ENCODE measurements around the gene FAM221A. TPM values are rescaled to one million over a fixed set of nuclear protein-coding genes. Genes with fewer than 3 reads are reported as not detected.
A peak's percentile ranks its signal among the peaks of the same experiment; 100 is the strongest.

The FAM221A gene
- total and polyA plus RNA-seq, 7 experiments from 2014 or later, result 4.0 to 8.1 (median 4.9) TPM

- POLR2A ChIA-PET, result no interaction called here
- no peaks in the 10 kb centered on the region for H3K36me3 ChIP-seq (ENCODE audit: control insufficient read depth in 2 of 3, insufficient read depth in 3 of 3, low read length in 3 of 3)
- ATAC-seq, result peak; percentile 45
- H3K27ac Mint-ChIP-seq, result no peak overlapping the region
- CTCF ChIA-PET, result interaction anchor here (0.6 to 3.6 kb wide), 10 partner anchors 114 to 570 kb away, joined by 3 to 34 read pairs (median 4); no protein-coding TSS in a partner anchor
- H3K4me3 Mint-ChIP-seq, result no peak overlapping the region
- H3K4me1 Mint-ChIP-seq, result peaks cover 0 to 2% (median 0%) of the 10 kb centered on the region in 7 donors
- H3K27ac ChIP-seq (ENCODE audit: low read depth, low read length), result no peak overlapping the region
- intact Hi-C loops (cut with micrococcal nuclease), result loop anchor here (1.0 to 5.0 kb wide), 12 partner anchors 58 to 875 kb away; partner anchors contain the start of gene CCDC126 (in 1 of the 2)
- H3K4me3 ChIP-seq (ENCODE audit: low read length), result no peak overlapping the region
- no peaks in the 10 kb centered on the region for H3K36me3 Mint-ChIP-seq
- peaks cover 0 to 4% (median 0%) of the 10 kb centered on the region in 5 donors for H3K27me3 Mint-ChIP-seq
- H3K27me3 ChIP-seq (ENCODE audit: control insufficient read depth in 2 of 2, insufficient read depth in 2 of 2, low read length in 2 of 2), result no peaks in the 10 kb centered on the region
- DNase-seq, result peak in 7 of 9 donors; percentile 11 to 48 (median 37)
- H3K9me3 ChIP-seq (ENCODE audit: control insufficient read depth in 2 of 3, low read length in 3 of 3), result no peaks in the 10 kb centered on the region
- no peaks in the 10 kb centered on the region for H3K4me1 ChIP-seq (ENCODE audit: control insufficient read depth in 2 of 2, insufficient read depth in 2 of 2, low read length in 2 of 2)
- H3K9me3 Mint-ChIP-seq, result no peaks in the 10 kb centered on the region
Observed at GRCh38 chr7:23712368-23713284, 32.6 kb downstream of the FAM221A start.

- ATAC-seq, result no peak
- H3K27ac Mint-ChIP-seq, result no peak overlapping the region
- no peaks in the 10 kb centered on the region for H3K36me3 ChIP-seq (ENCODE audit: control insufficient read depth in 2 of 3, insufficient read depth in 3 of 3, low read length in 3 of 3)
- H3K4me3 Mint-ChIP-seq, result no peak overlapping the region
- no peaks in the 10 kb centered on the region for H3K27me3 ChIP-seq (ENCODE audit: control insufficient read depth in 2 of 2, insufficient read depth in 2 of 2, low read length in 2 of 2)
- no peaks in the 10 kb centered on the region for H3K9me3 ChIP-seq (ENCODE audit: control insufficient read depth in 2 of 3, low read length in 3 of 3)
- no peak overlapping the region for H3K4me3 ChIP-seq (ENCODE audit: low read length)
- no peak for DNase-seq
- no peaks in the 10 kb centered on the region for H3K4me1 ChIP-seq (ENCODE audit: control insufficient read depth in 2 of 2, insufficient read depth in 2 of 2, low read length in 2 of 2)
- intact Hi-C loops (cut with micrococcal nuclease), result loop anchor here (2.0 to 5.0 kb wide), 4 partner anchors 281 to 874 kb away; no protein-coding TSS in a partner anchor
- H3K36me3 Mint-ChIP-seq, result no peaks in the 10 kb centered on the region
- H3K27me3 Mint-ChIP-seq, result peaks cover 0 to 4% (median 0%) of the 10 kb centered on the region in 5 donors
- no peaks in the 10 kb centered on the region for H3K9me3 Mint-ChIP-seq
- CTCF ChIA-PET, result interaction anchor here (0.7 to 3.6 kb wide), 6 partner anchors 14 to 441 kb away, joined by 3 to 34 read pairs (median 3); no protein-coding TSS in a partner anchor
- POLR2A ChIA-PET, result no interaction called here
- H3K4me1 Mint-ChIP-seq, result peaks cover 0 to 2% (median 0%) of the 10 kb centered on the region in 7 donors
- H3K27ac ChIP-seq (ENCODE audit: low read depth, low read length), result no peak overlapping the region
Observed at GRCh38 chr7:23713285-23714149, 33.5 kb downstream of the FAM221A start.

- Histone ChIP-seq H3K4me1 (ENCODE audit: control insufficient read depth in 2 of 2, insufficient read depth in 2 of 2, low read length in 2 of 2) (no peaks in the 10 kb centered on the region), H3K36me3 (ENCODE audit: control insufficient read depth in 2 of 3, insufficient read depth in 3 of 3, low read length in 3 of 3) (no peaks in the 10 kb centered on the region), H3K27ac (ENCODE audit: low read depth, low read length) (no peak overlapping the region), H3K27me3 (ENCODE audit: control insufficient read depth in 2 of 2, insufficient read depth in 2 of 2, low read length in 2 of 2) (no peaks in the 10 kb centered on the region), H3K9me3 (ENCODE audit: control insufficient read depth in 2 of 3, low read length in 3 of 3) (no peaks in the 10 kb centered on the region), H3K4me3 (ENCODE audit: low read length) (no peak overlapping the region)
- peaks cover 0 to 2% (median 0%) of the 10 kb centered on the region in 7 donors for H3K4me1 Mint-ChIP-seq
- ChIA-PET POLR2A (no interaction called here), CTCF (interaction anchor here (0.6 to 3.6 kb wide), 9 partner anchors 14 to 1123 kb away, joined by 3 to 34 read pairs (median 3); partner anchors contain the start of gene FAM221A)
- no peak overlapping the region for H3K27ac Mint-ChIP-seq
- no peaks in the 10 kb centered on the region for H3K9me3 Mint-ChIP-seq
- DNase-seq, result no peak
- intact Hi-C loops (cut with micrococcal nuclease), result loop anchor here (5.0 kb wide), 2 partner anchors 282 to 873 kb away; no protein-coding TSS in a partner anchor
- ATAC-seq, result no peak
- peaks cover 0 to 4% (median 0%) of the 10 kb centered on the region in 5 donors for H3K27me3 Mint-ChIP-seq
- no peak overlapping the region for H3K4me3 Mint-ChIP-seq
- no peaks in the 10 kb centered on the region for H3K36me3 Mint-ChIP-seq
Observed at GRCh38 chr7:23714150-23714464, 34.1 kb downstream of the FAM221A start.

GRCh38 chr7:23714579-23714978, 34.6 kb downstream of the FAM221A start:
- no peaks in the 10 kb centered on the region for H3K36me3 Mint-ChIP-seq
- ChIA-PET POLR2A (no interaction called here), CTCF (interaction anchor here (0.6 to 3.6 kb wide), 8 partner anchors 13 to 1122 kb away, joined by 3 to 34 read pairs (median 3); partner anchors contain the start of gene FAM221A)
- intact Hi-C loops (cut with micrococcal nuclease), result loop anchor here (5.0 kb wide), 2 partner anchors 282 to 873 kb away; no protein-coding TSS in a partner anchor
- no peak overlapping the region for H3K4me3 Mint-ChIP-seq
- H3K27ac Mint-ChIP-seq, result no peak overlapping the region
- peaks cover 0 to 2% (median 0%) of the 10 kb centered on the region in 7 donors for H3K4me1 Mint-ChIP-seq
- ATAC-seq, result no peak
- H3K9me3 Mint-ChIP-seq, result no peaks in the 10 kb centered on the region
- H3K27me3 ChIP-seq (ENCODE audit: control insufficient read depth in 2 of 2, insufficient read depth in 2 of 2, low read length in 2 of 2), result no peaks in the 10 kb centered on the region
- H3K27ac ChIP-seq (ENCODE audit: low read depth, low read length), result no peak overlapping the region
- H3K27me3 Mint-ChIP-seq, result peaks cover 0 to 4% (median 0%) of the 10 kb centered on the region in 5 donors
- no peaks in the 10 kb centered on the region for H3K36me3 ChIP-seq (ENCODE audit: control insufficient read depth in 2 of 3, insufficient read depth in 3 of 3, low read length in 3 of 3)
- H3K4me1 ChIP-seq (ENCODE audit: control insufficient read depth in 2 of 2, insufficient read depth in 2 of 2, low read length in 2 of 2), result no peaks in the 10 kb centered on the region
- no peak for DNase-seq
- no peak overlapping the region for H3K4me3 ChIP-seq (ENCODE audit: low read length)
- H3K9me3 ChIP-seq (ENCODE audit: control insufficient read depth in 2 of 3, low read length in 3 of 3), result no peaks in the 10 kb centered on the region

- Mint-ChIP-seq H3K27me3 (peaks cover 0 to 4% (median 0%) of the 10 kb centered on the region in 5 donors), H3K4me3 (no peak overlapping the region), H3K36me3 (no peaks in the 10 kb centered on the region), H3K4me1 (peaks cover 0 to 2% (median 0%) of the 10 kb centered on the region in 7 donors), H3K27ac (no peak overlapping the region), H3K9me3 (no peaks in the 10 kb centered on the region)
- Histone ChIP-seq H3K9me3 (ENCODE audit: control insufficient read depth in 2 of 3, low read length in 3 of 3) (no peaks in the 10 kb centered on the region), H3K27me3 (ENCODE audit: control insufficient read depth in 2 of 2, insufficient read depth in 2 of 2, low read length in 2 of 2) (no peaks in the 10 kb centered on the region), H3K4me1 (ENCODE audit: control insufficient read depth in 2 of 2, insufficient read depth in 2 of 2, low read length in 2 of 2) (no peaks in the 10 kb centered on the region), H3K27ac (ENCODE audit: low read depth, low read length) (no peak overlapping the region), H3K4me3 (ENCODE audit: low read length) (no peak overlapping the region), H3K36me3 (ENCODE audit: control insufficient read depth in 2 of 3, insufficient read depth in 3 of 3, low read length in 3 of 3) (no peaks in the 10 kb centered on the region)
- ChIA-PET CTCF (interaction anchor here (1.1 to 3.6 kb wide), 3 partner anchors 35 to 144 kb away, joined by 3 to 34 read pairs (median 5); partner anchors contain the start of gene FAM221A), POLR2A (no interaction called here)
- no peak for DNase-seq
- ATAC-seq, result no peak
- intact Hi-C loops (cut with micrococcal nuclease), result no loop called here
Observed at GRCh38 chr7:23715099-23715498, 35.1 kb downstream of the FAM221A start.

- no peak for ATAC-seq
- no peak for DNase-seq
- H3K4me1 ChIP-seq (ENCODE audit: control insufficient read depth in 2 of 2, insufficient read depth in 2 of 2, low read length in 2 of 2), result no peaks in the 10 kb centered on the region
- Mint-ChIP-seq H3K4me1 (no peaks in the 10 kb centered on the region), H3K27me3 (peaks cover 0 to 4% (median 0%) of the 10 kb centered on the region in 5 donors), H3K4me3 (no peak overlapping the region), H3K27ac (no peak overlapping the region), H3K9me3 (no peaks in the 10 kb centered on the region), H3K36me3 (no peaks in the 10 kb centered on the region)
- no peaks in the 10 kb centered on the region for H3K9me3 ChIP-seq (ENCODE audit: control insufficient read depth in 2 of 3, low read length in 3 of 3)
- POLR2A ChIA-PET, result no interaction called here
- H3K27ac ChIP-seq (ENCODE audit: low read depth, low read length), result no peak overlapping the region
- H3K36me3 ChIP-seq (ENCODE audit: control insufficient read depth in 2 of 3, insufficient read depth in 3 of 3, low read length in 3 of 3), result no peaks in the 10 kb centered on the region
- intact Hi-C loops (cut with micrococcal nuclease), result no loop called here
- CTCF ChIA-PET, result interaction anchor here (0.9 to 1.4 kb wide), 3 partner anchors 19 to 171 kb away, joined by 3 to 5 read pairs (median 3); no protein-coding TSS in a partner anchor
- no peaks in the 10 kb centered on the region for H3K27me3 ChIP-seq (ENCODE audit: control insufficient read depth in 2 of 2, insufficient read depth in 2 of 2, low read length in 2 of 2)
- no peak overlapping the region for H3K4me3 ChIP-seq (ENCODE audit: low read length)
Observed at GRCh38 chr7:23717788-23718187, 37.8 kb downstream of the FAM221A start.
